Thyroid gland (tissue), 4 donors: ENCODE results near the gene LIMK1.

Experiments
- POLR2A ChIP-seq, 2 donors: fragments of 450-650 bp; IDR thresholded peaks; one replicate each; pipeline ENCODE4 v1.6.1; 2017; ENCODE audit warnings: antibody characterized with exemption in 2 of 2, mild to moderate bottlenecking in 2 of 2, moderate library complexity in 1 of 2
- TF ChIP-seq, protein P1 (sequence below), 6 experiments: fragments of 200-600 bp in 3 of 6; fragments of 450-650 bp in 3 of 6; sonication (generic) in 3 of 6; IDR thresholded peaks; one replicate each; pipeline ENCODE4 v1.5.1; 2016 to 2019; ENCODE audit warnings: antibody characterized with exemption in 6 of 6, mild to moderate bottlenecking in 2 of 6, inconsistent platforms in 1 of 6, moderate library complexity in 1 of 6

DNA sequence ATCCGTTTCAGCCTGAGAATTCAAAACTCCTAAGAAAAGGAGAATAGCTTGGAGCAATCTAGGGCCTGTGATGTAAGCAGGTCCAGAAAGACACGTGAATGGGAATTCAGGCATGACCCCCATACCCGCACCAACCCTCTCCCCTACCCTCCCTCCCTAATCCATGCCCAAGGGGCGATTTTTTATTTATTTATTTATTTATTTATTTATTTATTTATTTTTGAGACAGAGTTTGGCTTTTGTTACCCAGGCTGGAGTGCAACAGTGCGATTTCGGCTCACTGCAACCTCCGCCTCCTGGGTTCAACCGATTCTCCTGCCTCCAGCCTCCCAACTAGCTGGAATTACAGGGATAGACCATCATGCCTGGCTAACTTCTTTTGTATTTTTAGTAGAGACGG, 74.0 kb downstream of the LIMK1 start:
- TF ChIP-seq, protein P1, sequence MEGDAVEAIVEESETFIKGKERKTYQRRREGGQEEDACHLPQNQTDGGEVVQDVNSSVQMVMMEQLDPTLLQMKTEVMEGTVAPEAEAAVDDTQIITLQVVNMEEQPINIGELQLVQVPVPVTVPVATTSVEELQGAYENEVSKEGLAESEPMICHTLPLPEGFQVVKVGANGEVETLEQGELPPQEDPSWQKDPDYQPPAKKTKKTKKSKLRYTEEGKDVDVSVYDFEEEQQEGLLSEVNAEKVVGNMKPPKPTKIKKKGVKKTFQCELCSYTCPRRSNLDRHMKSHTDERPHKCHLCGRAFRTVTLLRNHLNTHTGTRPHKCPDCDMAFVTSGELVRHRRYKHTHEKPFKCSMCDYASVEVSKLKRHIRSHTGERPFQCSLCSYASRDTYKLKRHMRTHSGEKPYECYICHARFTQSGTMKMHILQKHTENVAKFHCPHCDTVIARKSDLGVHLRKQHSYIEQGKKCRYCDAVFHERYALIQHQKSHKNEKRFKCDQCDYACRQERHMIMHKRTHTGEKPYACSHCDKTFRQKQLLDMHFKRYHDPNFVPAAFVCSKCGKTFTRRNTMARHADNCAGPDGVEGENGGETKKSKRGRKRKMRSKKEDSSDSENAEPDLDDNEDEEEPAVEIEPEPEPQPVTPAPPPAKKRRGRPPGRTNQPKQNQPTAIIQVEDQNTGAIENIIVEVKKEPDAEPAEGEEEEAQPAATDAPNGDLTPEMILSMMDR (IDR thresholded peaks at IDR 0.05): no peak
- no peak for TF ChIP-seq POLR2A (IDR thresholded peaks at IDR 0.05)
